Aortic smooth muscle cell (primary cell): ENCODE results near the gene SLC4A11. TPM values are rescaled to one million over a fixed set of nuclear protein-coding genes. Genes with fewer than 3 reads are reported as not detected.

Source experiments
- total RNA-seq: library from RNA; depleted of rRNA; stranded (reverse); fragments of >200 nt; gene quantifications from 2 replicates; pipeline ENCODE4 v1.2.3, GENCODE V29; 2014

Gene SLC4A11
- 0.12 and 0.26 TPM in 2 replicates for total RNA-seq

GRCh38 chr20:3239026-3239866, at the start of gene SLC4A11:
Gene SLC4A11, minus strand, starts transcription at chr20:3239190. Its CDS starts 53 bp downstream, at chr20:3239137.

GRCh38 chr20:3209257-3209945, 29.6 kb downstream of the SLC4A11 start, which contains the start of gene ITPA:
Gene ITPA, plus strand, starts transcription at chr20:3209498. Its CDS starts 54 bp downstream, at chr20:3209552.

GRCh38 chr20:3204124-3204794, 34.7 kb downstream of the SLC4A11 start, which contains the start of gene DDRGK1:
Gene DDRGK1, minus strand, starts transcription at chr20:3204682. Its CDS starts 55 bp downstream, at chr20:3204627.

Other genes with a start within 250 kb of the SLC4A11 start
- 0.26 and 0.50 TPM in 2 replicates for gene GNRH2, start 195.6 kb downstream of the SLC4A11 start, total RNA-seq
- gene MRPS26, start 193.1 kb downstream of the SLC4A11 start, total RNA-seq, result 32.6 and 42.0 TPM in 2 replicates
- gene OXT, start 167.6 kb downstream of the SLC4A11 start, total RNA-seq, result not detected in 2 replicates
- gene AVP, start 154.5 kb downstream of the SLC4A11 start, total RNA-seq, result not detected in 2 replicates
- gene FASTKD5, start 79.3 kb downstream of the SLC4A11 start, total RNA-seq, result 10.3 and 10.9 TPM in 2 replicates
- 2.6 and 2.9 TPM in 2 replicates for gene UBOX5, start 79.3 kb downstream of the SLC4A11 start, total RNA-seq
- 2.5 and 4.4 TPM in 2 replicates for gene LZTS3, start 65.6 kb downstream of the SLC4A11 start, total RNA-seq
- 30.7 and 47.0 TPM in 2 replicates for gene DDRGK1, start 34.5 kb downstream of the SLC4A11 start, total RNA-seq
- 23.4 and 33.3 TPM in 2 replicates for gene ITPA, start 29.7 kb downstream of the SLC4A11 start, total RNA-seq
- 8.2 and 10.7 TPM in 2 replicates for gene DNAAF9, start 168.5 kb upstream of the SLC4A11 start, total RNA-seq
- gene ATRN, start 231.8 kb upstream of the SLC4A11 start, total RNA-seq, result 41.1 and 48.4 TPM in 2 replicates